Liver (tissue), 9 donors: ENCODE data around the gene BRD2. TPM values are rescaled to one million over a fixed set of nuclear protein-coding genes. Genes with fewer than 3 reads are reported as not detected.

ENCODE experiments used
- DNase-seq: peaks from one replicate; pipeline ENCODE4 v3.0.0-alpha.2; 2017; ENCODE audit warnings: low spot score
- H3K27ac ChIP-seq, 2 donors: one replicate each; pipeline ENCODE4 v1.7.0; 2013; ENCODE audit warnings: inconsistent platforms in 2 of 2, low read length in 2 of 2, control low read depth in 1 of 2, low read depth in 1 of 2, mild to moderate bottlenecking in 1 of 2
- H3K27me3 ChIP-seq, 4 donors: one replicate each; pipeline versions ENCODE4 v1.6.1 to v1.7.0; 2013; ENCODE audit warnings: low read length in 3 of 4, inconsistent platforms in 1 of 4, mild to moderate bottlenecking in 1 of 4, moderate library complexity in 1 of 4; ENCODE audit not compliant: control insufficient read depth in 4 of 4, insufficient read depth in 4 of 4
- H3K36me3 ChIP-seq, 4 donors: one replicate each; pipeline versions ENCODE4 v1.6.1 to v1.7.0; 2013; ENCODE audit warnings: low read length in 3 of 4, mild to moderate bottlenecking in 3 of 4, low read depth in 1 of 4, moderate library complexity in 1 of 4; ENCODE audit not compliant: control insufficient read depth in 4 of 4, insufficient read depth in 3 of 4
- H3K4me1 ChIP-seq, 4 donors: one replicate each; pipeline versions ENCODE4 v1.6.1 to v1.7.0; 2013; ENCODE audit warnings: low read length in 3 of 4, mild to moderate bottlenecking in 3 of 4, moderate library complexity in 1 of 4; ENCODE audit not compliant: control insufficient read depth in 4 of 4, insufficient read depth in 4 of 4
- H3K4me3 ChIP-seq, 3 donors: one replicate each; pipeline versions ENCODE4 v1.6.1 to v1.7.0; 2013; ENCODE audit warnings: low read length in 3 of 3, control low read depth in 1 of 3, low read depth in 1 of 3, mild to moderate bottlenecking in 1 of 3
- H3K9ac ChIP-seq, 2 donors: one replicate each; pipeline ENCODE4 v1.7.0; 2013; ENCODE audit warnings: low read length in 2 of 2, mild to moderate bottlenecking in 2 of 2, moderate library complexity in 2 of 2, control low read depth in 1 of 2, low read depth in 1 of 2
- H3K9me3 ChIP-seq, 4 donors: one replicate each; pipeline versions ENCODE4 v1.6.1 to v1.7.0; 2013; ENCODE audit warnings: low read length in 3 of 4; ENCODE audit not compliant: control insufficient read depth in 4 of 4
- EGR1 ChIP-seq, 2 donors: IDR thresholded peaks; 2 replicates each; pipeline ENCODE4 v1.6.1; 2016 to 2018; ENCODE audit warnings: antibody characterized with exemption in 2 of 2, low read depth in 2 of 2
- FOXA2 ChIP-seq: IDR thresholded peaks from 2 replicates; pipeline ENCODE4 v1.6.1; 2016; ENCODE audit warnings: antibody characterized with exemption
- GABPA ChIP-seq, 2 donors: IDR thresholded peaks in 1 of 2; conservative IDR thresholded peaks in 1 of 2; 2 replicates each; pipeline ENCODE4 v1.6.1; 2016; ENCODE audit warnings: antibody characterized with exemption in 2 of 2, mild to moderate bottlenecking in 1 of 2, moderate library complexity in 1 of 2
- HNF4A ChIP-seq, 2 donors: conservative IDR thresholded peaks; 2 replicates each; pipeline ENCODE4 v1.6.1; 2016; ENCODE audit warnings: antibody characterized with exemption in 2 of 2, mild to moderate bottlenecking in 2 of 2
- RAD21 ChIP-seq, 2 donors: IDR thresholded peaks; 2 replicates each; pipeline ENCODE4 v1.6.1; 2016; ENCODE audit warnings: antibody characterized with exemption in 2 of 2, mild to moderate bottlenecking in 2 of 2
- REST ChIP-seq: IDR thresholded peaks from 2 replicates; pipeline ENCODE4 v1.6.1; 2016; ENCODE audit warnings: antibody characterized with exemption, mild to moderate bottlenecking
- RXRA ChIP-seq, 2 donors: IDR thresholded peaks; 2 replicates each; pipeline ENCODE4 v1.6.1; 2017 to 2018; ENCODE audit warnings: antibody characterized with exemption in 2 of 2, mild to moderate bottlenecking in 1 of 2
- TAF1 ChIP-seq: conservative IDR thresholded peaks from 2 replicates; pipeline ENCODE4 v1.6.1; 2016; ENCODE audit warnings: antibody characterized with exemption, mild to moderate bottlenecking
- YY1 ChIP-seq: IDR thresholded peaks from 2 replicates; pipeline ENCODE4 v1.6.1; 2016; ENCODE audit warnings: antibody characterized with exemption, mild to moderate bottlenecking
- ZBTB33 ChIP-seq: IDR thresholded peaks from 2 replicates; pipeline ENCODE4 v1.6.1; 2016; ENCODE audit warnings: antibody characterized with exemption
- WGBS: extraction: QIAGEN DNeasy Blood & Tissue Kit; methylation state at CpG from one replicate; pipeline ENCODE4 v1.1.7; 2013; 5-methylcytosine and 5-hydroxymethylcytosine counted together
- polyA plus RNA-seq, 2 donors: library from polyadenylated mRNA; stranded (reverse) in 1 of 2; unstranded in 1 of 2; fragments of 200-250 nt in 1 of 2; fragments of >200 nt in 1 of 2; fragmentation: Nextera tagmentation in 1 of 2; extraction: Ambion mirVana in 1 of 2; gene quantifications; one replicate each; pipeline versions ENCODE4 v1.2.1 to v1.2.3, GENCODE V29; 2013 to 2015
- total RNA-seq, 2 donors: library from RNA; depleted of rRNA; stranded (reverse); fragments of >200 nt; gene quantifications; one replicate each; pipeline ENCODE4 v1.2.3, GENCODE V29; 2014
- TF ChIP-seq, protein P1 (sequence below): fragments of 150-350 bp; IDR thresholded peaks from 2 replicates; pipeline ENCODE4 v1.5.1; 2017; ENCODE audit warnings: improper control_type of control experiment, low read depth, low read length; ENCODE audit not compliant: missing input control
- donor health status: healthy.
- donor health status: healthy.
- donor health status: healthy.
- donor health status: healthy.
- donor health status: healthy.

BRD2 gene
- total and polyA plus RNA-seq, 4 donors, result 29.8 to 100 (median 50.2) TPM

DNA sequence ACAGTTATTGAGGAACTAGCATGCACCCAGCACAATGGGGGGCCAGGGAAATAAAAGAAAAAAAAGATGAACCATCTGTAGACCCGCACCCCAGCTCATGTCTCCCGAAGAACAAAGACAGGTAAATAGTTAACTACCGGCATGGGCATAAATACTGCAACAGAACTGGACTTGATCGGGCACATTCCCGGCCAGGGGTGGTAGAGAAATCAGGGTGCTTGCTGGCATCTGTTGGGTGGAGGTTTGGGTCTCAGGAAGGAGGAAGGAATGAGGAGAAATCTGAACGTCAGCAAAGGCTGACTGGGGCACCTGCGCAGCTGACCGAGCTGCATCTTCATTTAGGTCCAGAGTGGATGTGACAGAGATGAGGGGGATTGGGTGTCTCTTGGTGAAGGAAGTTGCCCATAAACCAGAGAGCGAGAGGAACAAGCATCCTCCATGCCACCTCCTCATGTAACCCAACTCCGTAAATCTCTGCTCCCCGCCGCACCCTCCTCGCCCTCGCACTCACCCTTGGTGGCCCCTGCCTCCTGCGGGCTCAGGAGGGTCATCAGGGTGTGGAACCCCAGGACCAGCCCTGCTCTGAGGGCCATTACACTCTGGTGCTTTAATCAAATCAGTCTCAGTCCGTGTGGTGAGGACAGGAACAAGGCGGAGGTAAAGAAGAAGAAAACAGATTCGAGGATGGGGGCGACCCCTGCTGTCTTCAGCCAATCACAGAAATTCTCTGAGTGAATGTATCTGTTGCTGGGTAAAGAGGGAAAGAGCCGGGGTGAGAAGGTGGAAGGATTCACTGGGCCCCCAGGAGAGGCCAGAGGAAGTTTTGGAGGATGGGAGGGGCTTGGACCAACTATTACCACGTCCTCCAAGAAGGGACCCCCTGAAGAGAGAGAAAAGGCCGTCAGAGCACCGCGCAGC is 40.8 kb downstream of the BRD2 start, which contains the start of gene HLA-DOA:
Gene HLA-DOA (minus strand): TSS at position 648 of the 918 bp plus-strand sequence.
- 24% methylated on average over 24 of the region's 24 CpGs for WGBS
- Histone ChIP-seq H3K4me3 (peak within 1 kb of the TSS in 2 of 3 donors; percentile 15 to 30), H3K27ac (peak within 1 kb of the TSS in 1 of 2 donors; percentile 32), H3K9ac (no peak within 1 kb of the TSS), H3K9me3 (no peaks in the 10 kb centered on the region), H3K36me3 (no peaks in the 10 kb centered on the region), H3K4me1 (no peaks in the 10 kb centered on the region), H3K27me3 (peaks cover 0 to 4% (median 0%) of the 10 kb centered on the region in 4 donors)
- DNase-seq, result no peak
- TF ChIP-seq RAD21 (IDR thresholded peaks at IDR 0.05) (no peak), REST (no peak), YY1 (no peak), GABPA (IDR thresholded peaks at IDR 0.05 in 1 of 2, conservative IDR thresholded peaks at IDR 0.05 in 1 of 2) (no peak), EGR1 (IDR thresholded peaks at IDR 0.05; ENCODE audit: low read depth in 2 of 2) (no peak), HNF4A (conservative IDR thresholded peaks at IDR 0.05) (no peak), FOXA2 (no peak), RXRA (IDR thresholded peaks at IDR 0.05) (no peak), ZBTB33 (no peak), TAF1 (no peak)
- TF ChIP-seq, protein P1, sequence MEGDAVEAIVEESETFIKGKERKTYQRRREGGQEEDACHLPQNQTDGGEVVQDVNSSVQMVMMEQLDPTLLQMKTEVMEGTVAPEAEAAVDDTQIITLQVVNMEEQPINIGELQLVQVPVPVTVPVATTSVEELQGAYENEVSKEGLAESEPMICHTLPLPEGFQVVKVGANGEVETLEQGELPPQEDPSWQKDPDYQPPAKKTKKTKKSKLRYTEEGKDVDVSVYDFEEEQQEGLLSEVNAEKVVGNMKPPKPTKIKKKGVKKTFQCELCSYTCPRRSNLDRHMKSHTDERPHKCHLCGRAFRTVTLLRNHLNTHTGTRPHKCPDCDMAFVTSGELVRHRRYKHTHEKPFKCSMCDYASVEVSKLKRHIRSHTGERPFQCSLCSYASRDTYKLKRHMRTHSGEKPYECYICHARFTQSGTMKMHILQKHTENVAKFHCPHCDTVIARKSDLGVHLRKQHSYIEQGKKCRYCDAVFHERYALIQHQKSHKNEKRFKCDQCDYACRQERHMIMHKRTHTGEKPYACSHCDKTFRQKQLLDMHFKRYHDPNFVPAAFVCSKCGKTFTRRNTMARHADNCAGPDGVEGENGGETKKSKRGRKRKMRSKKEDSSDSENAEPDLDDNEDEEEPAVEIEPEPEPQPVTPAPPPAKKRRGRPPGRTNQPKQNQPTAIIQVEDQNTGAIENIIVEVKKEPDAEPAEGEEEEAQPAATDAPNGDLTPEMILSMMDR, result no peak

GRCh38 chr6:33010356-33010755 is 42.0 kb downstream of the BRD2 start:
- no peak for DNase-seq
- no peaks in the 10 kb centered on the region for H3K36me3 ChIP-seq
- WGBS, result 64% methylated on average over 7 of the region's 7 CpGs
- H3K9ac ChIP-seq, result no peak overlapping the region
- peaks cover 0 to 4% (median 0%) of the 10 kb centered on the region in 4 donors for H3K27me3 ChIP-seq
- no peak overlapping the region for H3K4me3 ChIP-seq
- H3K4me1 ChIP-seq, result no peaks in the 10 kb centered on the region
- no peak overlapping the region for H3K27ac ChIP-seq
- no peaks in the 10 kb centered on the region for H3K9me3 ChIP-seq
- TF ChIP-seq ZBTB33, result no peak
